TTC549 (cell line): Measurements from ENCODE around the gene ZDHHC14.
A peak's percentile ranks its signal among the peaks of the same experiment; 100 is the strongest.
"Not testable (repeated sequence)": the region's sequence is repeated elsewhere in the genome, so short reads cannot be mapped to it uniquely, and the experiment has no call there.

Experiments
- FAIRE-seq: peaks from 2 replicates; lab custom pipeline; 2012; peaks lifted over from hg19 to GRCh38; lab: Jason Lieb, UNC

Gene ZDHHC14

DNA sequence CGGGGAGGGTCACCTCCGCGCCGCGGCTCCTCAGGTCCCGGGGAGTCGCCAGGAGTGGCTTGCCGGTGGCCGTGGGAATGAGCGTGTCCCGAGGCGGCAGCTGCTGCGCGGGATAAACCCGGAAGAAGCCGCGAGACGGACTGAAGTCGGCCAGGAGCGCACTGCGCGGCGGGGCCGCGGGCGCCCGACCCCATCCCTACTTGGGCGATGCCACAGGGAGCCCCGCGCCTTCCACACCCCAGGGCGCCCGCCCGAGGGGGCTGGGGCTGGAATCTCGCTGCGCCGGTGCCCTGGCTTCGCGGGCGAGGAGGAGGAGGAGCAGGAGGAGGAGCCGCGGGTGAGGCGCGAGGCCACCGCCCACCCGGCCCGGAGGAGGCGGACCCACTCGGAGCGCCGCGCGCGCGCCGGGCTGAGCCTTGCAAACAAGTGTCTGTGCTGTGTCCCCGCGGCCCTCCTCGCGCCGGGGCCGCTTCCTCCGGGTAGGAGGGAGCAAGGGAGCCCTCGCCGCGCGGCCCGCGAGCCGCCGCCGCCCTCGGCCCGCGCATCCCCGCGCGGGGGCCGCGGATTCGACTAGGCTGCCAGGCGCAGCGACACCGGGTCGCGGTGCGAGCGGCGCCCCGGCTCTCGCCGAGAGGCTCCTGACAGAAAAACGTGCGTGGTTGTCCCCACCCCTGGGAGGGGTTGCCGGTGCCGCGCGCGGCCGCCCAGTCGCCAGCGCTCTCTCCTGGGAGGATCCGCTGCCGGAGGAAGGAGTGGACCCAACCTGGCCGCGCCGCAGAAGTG is at the start of gene ZDHHC14:
TSS of gene ZDHHC14 (plus strand) at position 412 of the 783 bp plus-strand sequence.
- FAIRE-seq, result no peak

DNA sequence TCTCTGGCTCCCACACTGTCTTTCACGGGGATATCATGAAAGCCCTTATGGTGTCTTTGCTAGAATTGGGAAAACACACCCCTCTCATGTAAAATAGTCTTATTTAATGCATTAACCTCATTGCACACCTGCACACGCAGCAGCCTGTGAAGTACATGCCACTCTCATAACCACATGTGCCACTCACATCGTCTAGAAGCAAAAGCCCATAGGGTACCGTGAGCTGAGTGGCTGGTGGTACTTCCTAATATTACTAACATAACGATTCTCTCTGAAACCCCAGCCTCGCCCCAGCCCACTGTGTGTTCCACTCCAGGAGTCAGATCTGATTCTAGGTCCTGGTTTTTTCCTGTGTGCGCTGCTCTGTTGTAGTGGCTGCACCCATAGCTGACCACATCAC is 48.2 kb upstream of the ZDHHC14 start:
- FAIRE-seq, result no peak

- no peak for FAIRE-seq
Observed at GRCh38 chr6:157333537-157333936, 47.5 kb upstream of the ZDHHC14 start.

DNA sequence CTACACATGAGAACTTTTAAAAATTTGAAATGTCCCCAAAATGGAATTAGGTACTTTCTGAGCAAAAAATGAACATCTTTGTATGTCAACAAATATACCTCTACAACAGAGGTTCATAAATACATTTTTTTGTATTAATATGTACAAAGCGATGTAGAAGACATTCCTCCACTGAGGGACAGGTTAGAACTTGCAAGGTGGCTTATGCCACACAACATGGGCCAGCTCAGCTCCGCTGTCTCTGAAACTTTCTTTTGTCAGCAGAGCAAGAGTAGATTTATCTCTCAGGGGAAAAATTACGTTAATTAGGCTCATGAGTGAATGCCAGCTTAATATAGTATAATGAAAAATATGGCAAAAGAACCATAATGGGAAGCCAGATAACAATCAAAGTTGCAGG is 47.0 kb upstream of the ZDHHC14 start:
- FAIRE-seq, result no peak

GRCh38 chr6:157335829-157336228 is 45.2 kb upstream of the ZDHHC14 start:
- no peak for FAIRE-seq

DNA sequence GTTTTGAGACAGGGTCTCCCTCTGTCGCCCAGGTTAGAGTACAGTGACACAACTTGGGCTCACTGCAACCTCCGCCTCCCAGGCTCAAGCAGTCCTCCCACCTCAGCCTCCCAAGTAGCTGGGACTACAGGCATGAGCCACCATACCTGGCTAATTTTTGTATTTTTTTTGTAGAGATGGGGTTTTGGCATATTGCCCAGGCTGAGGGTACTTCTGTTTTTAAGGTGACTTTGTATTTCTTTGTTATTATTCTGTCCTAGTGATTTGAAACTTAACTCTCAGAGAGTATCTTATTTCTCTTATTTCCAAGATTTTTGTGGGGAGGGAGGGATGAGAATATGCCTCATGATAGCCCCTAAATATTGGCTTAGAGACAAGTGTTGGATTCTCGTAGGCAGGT is 43.7 kb upstream of the ZDHHC14 start:
- not testable (repeated sequence) for FAIRE-seq

- FAIRE-seq, result no peak
Observed at GRCh38 chr6:157337751-157338150, 43.2 kb upstream of the ZDHHC14 start.

DNA sequence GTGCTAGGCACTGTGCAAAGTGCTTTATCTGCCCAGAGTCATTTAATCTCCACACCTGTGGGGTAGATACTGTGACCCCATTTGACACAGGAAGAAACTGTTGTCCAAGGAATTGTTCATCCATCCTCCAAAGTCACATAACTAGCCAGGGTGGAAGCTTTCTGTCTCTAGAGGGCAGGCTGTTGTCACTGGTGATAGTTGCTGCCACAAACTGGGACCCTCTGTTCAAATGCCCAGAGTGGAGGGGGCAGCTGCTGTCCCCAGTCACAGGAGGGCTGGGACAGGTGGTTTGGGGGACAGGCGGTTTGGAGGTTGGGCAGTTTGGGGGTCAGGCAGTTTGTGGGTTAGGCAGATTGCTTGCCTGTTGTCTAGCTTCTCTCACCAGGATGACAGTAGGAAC is 41.6 kb upstream of the ZDHHC14 start:
- FAIRE-seq, result no peak

DNA sequence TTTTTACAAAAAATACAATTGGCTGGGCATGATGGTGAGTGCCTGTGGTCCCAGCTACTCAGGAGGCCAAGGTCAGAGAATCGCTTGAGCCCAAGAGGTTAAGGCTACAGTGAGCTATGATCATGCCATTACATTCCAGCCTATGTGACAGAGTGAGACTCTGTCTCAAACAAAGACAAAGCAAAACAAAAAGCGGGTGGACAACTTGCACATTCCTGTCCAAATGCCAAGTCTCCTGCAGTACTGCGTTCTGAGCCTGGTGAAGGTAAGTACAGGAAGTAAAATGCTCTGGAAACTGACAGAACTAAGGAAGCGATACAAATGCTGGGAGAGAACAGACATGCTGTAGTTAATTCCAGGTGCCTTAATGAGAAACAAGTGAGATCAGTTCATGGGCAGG is 37.3 kb upstream of the ZDHHC14 start:
- no peak for FAIRE-seq

GRCh38 chr6:157346373-157346772 is 34.6 kb upstream of the ZDHHC14 start:
- no peak for FAIRE-seq

GRCh38 chr6:157358287-157358686 is 22.7 kb upstream of the ZDHHC14 start:
- no peak for FAIRE-seq

GRCh38 chr6:157361886-157362285 is 19.1 kb upstream of the ZDHHC14 start:
- no peak for FAIRE-seq

GRCh38 chr6:157364705-157365104 is 16.3 kb upstream of the ZDHHC14 start:
- no peak for FAIRE-seq

- no peak for FAIRE-seq
Observed at GRCh38 chr6:157366648-157367047, 14.3 kb upstream of the ZDHHC14 start.

GRCh38 chr6:157368359-157369049 is 12.5 kb upstream of the ZDHHC14 start:
- no peak for FAIRE-seq

- FAIRE-seq, result no peak
Observed at GRCh38 chr6:157370755-157371154, 10.2 kb upstream of the ZDHHC14 start.

DNA sequence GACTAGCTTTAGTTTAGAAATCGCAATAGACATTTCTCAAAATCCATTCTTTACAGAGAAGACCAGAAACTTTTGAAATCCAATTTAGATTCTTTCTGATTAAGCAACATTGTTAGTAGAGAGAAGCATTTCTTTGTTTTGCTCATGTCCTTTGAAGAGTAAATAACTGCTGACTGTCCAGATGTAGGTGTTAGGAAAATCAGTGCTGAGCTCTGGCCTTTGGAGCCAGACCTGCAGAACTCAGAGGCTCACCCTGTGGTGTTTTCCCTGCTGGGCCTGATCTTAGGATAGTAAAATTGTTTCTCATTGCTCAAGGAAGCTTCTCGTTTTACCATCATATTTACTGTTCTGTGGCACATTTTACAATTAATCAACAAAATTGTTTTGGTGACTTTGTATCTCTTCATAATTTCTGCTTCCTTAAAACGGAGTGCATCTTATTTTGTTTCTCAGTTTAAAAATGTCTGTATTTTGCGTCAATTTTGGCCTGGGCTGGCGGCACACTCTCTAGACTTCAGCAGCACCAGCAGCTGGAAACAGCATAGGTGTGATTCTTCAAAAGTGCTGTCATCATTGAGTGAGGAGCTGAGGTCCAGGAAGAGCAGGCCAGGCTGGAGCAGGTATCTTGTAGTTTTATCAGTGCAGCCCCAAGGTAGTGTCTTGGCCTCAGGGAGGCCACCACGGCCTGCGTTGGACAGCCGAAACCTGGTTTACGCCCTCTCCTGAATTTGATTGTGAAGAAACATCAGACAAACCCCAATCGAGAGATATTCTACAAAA is 8.3 kb upstream of the ZDHHC14 start:
- FAIRE-seq, result no peak

- no peak for FAIRE-seq
Observed at GRCh38 chr6:157374889-157375443, 6.0 kb upstream of the ZDHHC14 start.

GRCh38 chr6:157376241-157376640 is 4.7 kb upstream of the ZDHHC14 start:
- no peak for FAIRE-seq

GRCh38 chr6:157376706-157377230 is 4.2 kb upstream of the ZDHHC14 start:
- no peak for FAIRE-seq

GRCh38 chr6:157379656-157380457 is 1.1 kb upstream of the ZDHHC14 start:
- peak; percentile 29 for FAIRE-seq

DNA sequence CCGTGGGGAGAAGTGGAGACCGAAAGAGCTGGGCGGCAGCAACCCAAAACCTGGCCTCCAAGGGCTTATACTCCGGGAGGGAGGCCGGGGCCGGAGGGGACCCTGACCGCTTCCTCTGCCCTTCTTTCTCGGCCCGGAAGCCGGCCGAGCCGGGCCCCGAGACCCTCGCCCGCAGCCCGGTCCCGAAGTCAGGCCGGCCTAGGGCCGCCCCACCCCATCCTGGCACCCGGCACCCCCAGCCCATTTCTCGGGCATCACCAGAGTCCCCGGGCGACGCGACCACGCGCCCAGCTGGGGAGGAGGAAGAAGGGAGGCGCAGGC is 572 bp upstream of the ZDHHC14 start:
- FAIRE-seq, result no peak
